OCI-LY7 (cell line): ENCODE measurements around the gene HELB.

Experiments used
- EZH2phosphoT487 ChIP-seq: fragments of 200-600 bp; sonication (generic); IDR thresholded peaks from 2 replicates; pipeline ENCODE4 v1.6.1; 2018; ENCODE audit warnings: low read depth, borderline replicate concordance, mild to moderate bottlenecking, mixed run types, antibody characterized with exemption, low read length, moderate library complexity, mixed read lengths
- TF ChIP-seq, protein P1 (sequence below): fragments of 200-600 bp; sonication (generic); conservative IDR thresholded peaks from 2 replicates; pipeline ENCODE4 v1.5.1; 2014; ENCODE audit warnings: mild to moderate bottlenecking, antibody characterized with exemption, low read length, moderate library complexity, mixed read lengths

DNA sequence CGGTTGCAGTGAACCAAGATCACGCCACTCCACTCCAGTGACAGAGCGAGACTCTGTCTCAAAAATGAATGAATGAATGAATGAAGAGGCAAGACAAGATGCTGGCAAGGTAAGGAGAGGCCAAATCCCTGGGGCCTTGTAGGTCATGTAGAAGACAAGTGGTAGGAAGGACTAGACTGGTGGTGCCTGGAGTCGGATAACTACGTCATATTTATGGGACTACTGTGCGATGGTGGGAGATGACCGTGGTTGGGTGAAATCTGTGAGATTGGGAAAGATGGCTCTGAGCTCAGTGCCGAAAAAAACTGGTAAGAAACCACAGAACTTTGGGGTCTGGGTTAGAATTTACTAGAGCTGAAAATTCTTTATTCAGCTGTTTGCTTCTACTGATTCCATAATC, 50.6 kb downstream of the HELB start:
- TF ChIP-seq, protein P1, sequence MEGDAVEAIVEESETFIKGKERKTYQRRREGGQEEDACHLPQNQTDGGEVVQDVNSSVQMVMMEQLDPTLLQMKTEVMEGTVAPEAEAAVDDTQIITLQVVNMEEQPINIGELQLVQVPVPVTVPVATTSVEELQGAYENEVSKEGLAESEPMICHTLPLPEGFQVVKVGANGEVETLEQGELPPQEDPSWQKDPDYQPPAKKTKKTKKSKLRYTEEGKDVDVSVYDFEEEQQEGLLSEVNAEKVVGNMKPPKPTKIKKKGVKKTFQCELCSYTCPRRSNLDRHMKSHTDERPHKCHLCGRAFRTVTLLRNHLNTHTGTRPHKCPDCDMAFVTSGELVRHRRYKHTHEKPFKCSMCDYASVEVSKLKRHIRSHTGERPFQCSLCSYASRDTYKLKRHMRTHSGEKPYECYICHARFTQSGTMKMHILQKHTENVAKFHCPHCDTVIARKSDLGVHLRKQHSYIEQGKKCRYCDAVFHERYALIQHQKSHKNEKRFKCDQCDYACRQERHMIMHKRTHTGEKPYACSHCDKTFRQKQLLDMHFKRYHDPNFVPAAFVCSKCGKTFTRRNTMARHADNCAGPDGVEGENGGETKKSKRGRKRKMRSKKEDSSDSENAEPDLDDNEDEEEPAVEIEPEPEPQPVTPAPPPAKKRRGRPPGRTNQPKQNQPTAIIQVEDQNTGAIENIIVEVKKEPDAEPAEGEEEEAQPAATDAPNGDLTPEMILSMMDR: no peak
- TF ChIP-seq EZH2phosphoT487: no peak
